K562 (cell line): ENCODE results near the gene CORT. TPM values are rescaled to one million over a fixed set of nuclear protein-coding genes. Genes with fewer than 3 reads are reported as not detected.
A peak's percentile ranks its signal among the peaks of the same experiment; 100 is the strongest.

ENCODE experiments used
- ATF1 ChIP-seq, 2 experiments: fragments of 450-650 bp in 1 of 2; IDR thresholded peaks; 2 replicates each; pipeline ENCODE4 v1.6.1; 2016; ENCODE audit warnings: missing compliant biosample characterization in 1 of 2, missing genetic modification characterization in 1 of 2
- BDP1 ChIP-seq: IDR thresholded peaks from 3 replicates; pipeline ENCODE4 v1.6.1; 2011; ENCODE audit not compliant: insufficient read length, insufficient read depth
- CBX5 ChIP-seq: IDR thresholded peaks from 2 replicates; pipeline ENCODE4 v1.6.1; 2014; ENCODE audit warnings: low read depth, borderline replicate concordance
- CEBPB ChIP-seq: fragments of 450-650 bp; IDR thresholded peaks from 2 replicates; pipeline ENCODE4 v1.6.1; 2016; ENCODE audit warnings: missing genetic modification characterization, missing compliant biosample characterization
- CHD4 ChIP-seq: fragments of 200-600 bp; sonication (generic); IDR thresholded peaks from 3 replicates; pipeline ENCODE4 v1.6.1; 2012; ENCODE audit warnings: low read depth, mild to moderate bottlenecking, mixed read lengths, low read length, inconsistent platforms; ENCODE audit not compliant: insufficient read depth, insufficient replicate concordance, poor library complexity, severe bottlenecking
- CREM ChIP-seq: IDR thresholded peaks from 2 replicates; pipeline ENCODE4 v1.6.1; 2014; ENCODE audit warnings: antibody characterized with exemption, low read depth
- GABPB2 ChIP-seq: fragments of 250-450 bp; sonication (Bioruptor Pico); conservative IDR thresholded peaks from 2 replicates; pipeline ENCODE4 v1.5.1; 2021; ENCODE audit warnings: mild to moderate bottlenecking
- MAFF ChIP-seq: IDR thresholded peaks from 2 replicates; pipeline ENCODE4 v1.6.1; 2012; ENCODE audit warnings: low read length, improper control_type of control experiment
- NCOA4 ChIP-seq: fragments of 450-650 bp; IDR thresholded peaks from 2 replicates; pipeline ENCODE4 v1.6.1; 2018; ENCODE audit warnings: mild to moderate bottlenecking; ENCODE audit not compliant: partially characterized antibody
- NFYB ChIP-seq: IDR thresholded peaks from 2 replicates; pipeline ENCODE4 v1.6.1; 2011; ENCODE audit warnings: mild to moderate bottlenecking, moderate library complexity; ENCODE audit not compliant: insufficient read length; ENCODE audit errors: extremely low read depth
- PURB ChIP-seq: sonication (generic); formaldehyde crosslinking; IDR thresholded peaks from 2 replicates; pipeline ENCODE4 v1.9.0; 2021; ENCODE audit warnings: low read depth, mild to moderate bottlenecking, missing genetic modification reagents
- STAG1 ChIP-seq: sonication (generic); formaldehyde crosslinking; IDR thresholded peaks from 2 replicates; pipeline ENCODE4 v1.5.0; 2020; ENCODE audit warnings: missing genetic modification reagents, borderline replicate concordance
- TRIM28 ChIP-seq: fragments of 450-650 bp; IDR thresholded peaks from 2 replicates; pipeline ENCODE4 v1.6.1; 2017
- ZFX ChIP-seq: sonication (generic); formaldehyde crosslinking; IDR thresholded peaks from 2 replicates; pipeline ENCODE4 v1.8.0; 2022; ENCODE audit warnings: mild to moderate bottlenecking, missing genetic modification reagents, moderate library complexity
- ZKSCAN8 ChIP-seq: fragments of 200-800 bp; sonication (Bioruptor generic); IDR thresholded peaks from 2 replicates; pipeline ENCODE4 v1.6.1; 2016; ENCODE audit warnings: missing genetic modification characterization, missing compliant biosample characterization
- ZNF143 ChIP-seq: sonication (generic); formaldehyde crosslinking; IDR thresholded peaks from 2 replicates; pipeline ENCODE4 v1.9.0; 2022; ENCODE audit warnings: mild to moderate bottlenecking, missing genetic modification reagents
- ZNF23 ChIP-seq: fragments of 250-450 bp; sonication (Bioruptor Pico); IDR thresholded peaks from 2 replicates; pipeline ENCODE4 v1.4.0; 2020; ENCODE audit warnings: mild to moderate bottlenecking
- polyA plus RNA-seq, 8 experiments: library from polyadenylated mRNA; depleted of rRNA in 4 of 8; stranded (reverse) in 5 of 8; unstranded in 3 of 8; fragments of >200 nt; fragmentation: Nextera tagmentation in 2 of 8; fragmentation: Illumina TruSeq in 1 of 8; extraction: Ambion mirVana in 2 of 8; extraction: Trizol in 1 of 8; gene quantifications; 2 replicates each; pipeline versions ENCODE4 v1.2.1 to v1.2.3, GENCODE V29; 2011 to 2014; ENCODE audit warnings: inconsistent platforms in 1 of 8, missing spikeins in 1 of 8
- total RNA-seq, 7 experiments: library from RNA; depleted of rRNA in 6 of 7; stranded (reverse); fragments of >200 nt in 6 of 7; fragmentation: Illumina TruSeq in 2 of 7; extraction: Trizol in 2 of 7; gene quantifications; 2 replicates each; pipeline versions ENCODE4 v1.2.1 to v1.2.3, GENCODE V29; 2011 to 2021; ENCODE audit warnings: low replicate concordance in 1 of 7
- TF ChIP-seq, protein P1 (sequence below), 2 experiments: fragments of 450-650 bp in 1 of 2; sonication (generic) in 1 of 2; formaldehyde crosslinking in 1 of 2; IDR thresholded peaks in 1 of 2; conservative IDR thresholded peaks in 1 of 2; 2 replicates each; pipeline versions ENCODE4 v1.6.1 to v1.8.1; 2016 to 2023; ENCODE audit warnings: mild to moderate bottlenecking in 2 of 2, moderate library complexity in 2 of 2, inconsistent platforms in 1 of 2, missing genetic modification reagents in 1 of 2
- TF ChIP-seq, protein P2 (sequence below): fragments of 450-650 bp; formaldehyde crosslinking; IDR thresholded peaks from 2 replicates; pipeline ENCODE4 v1.4.0; 2020; ENCODE audit warnings: mild to moderate bottlenecking
- TF ChIP-seq, protein P3 (sequence below): fragments of 450-650 bp; formaldehyde crosslinking; IDR thresholded peaks from 2 replicates; pipeline ENCODE4 v1.4.0; 2020; ENCODE audit warnings: mild to moderate bottlenecking, moderate library complexity
- TF ChIP-seq, protein P4 (sequence below): fragments of 450-650 bp; IDR thresholded peaks from 2 replicates; pipeline ENCODE4 v1.6.1; 2018; ENCODE audit not compliant: partially characterized antibody

CORT gene
- total and polyA plus RNA-seq, 9 of the 15 experiments (the other 6 are each of a cell fraction or from before 2014, with no cell fraction given), result 0.08 to 0.54 (median 0.13) TPM; not detected in 5

DNA sequence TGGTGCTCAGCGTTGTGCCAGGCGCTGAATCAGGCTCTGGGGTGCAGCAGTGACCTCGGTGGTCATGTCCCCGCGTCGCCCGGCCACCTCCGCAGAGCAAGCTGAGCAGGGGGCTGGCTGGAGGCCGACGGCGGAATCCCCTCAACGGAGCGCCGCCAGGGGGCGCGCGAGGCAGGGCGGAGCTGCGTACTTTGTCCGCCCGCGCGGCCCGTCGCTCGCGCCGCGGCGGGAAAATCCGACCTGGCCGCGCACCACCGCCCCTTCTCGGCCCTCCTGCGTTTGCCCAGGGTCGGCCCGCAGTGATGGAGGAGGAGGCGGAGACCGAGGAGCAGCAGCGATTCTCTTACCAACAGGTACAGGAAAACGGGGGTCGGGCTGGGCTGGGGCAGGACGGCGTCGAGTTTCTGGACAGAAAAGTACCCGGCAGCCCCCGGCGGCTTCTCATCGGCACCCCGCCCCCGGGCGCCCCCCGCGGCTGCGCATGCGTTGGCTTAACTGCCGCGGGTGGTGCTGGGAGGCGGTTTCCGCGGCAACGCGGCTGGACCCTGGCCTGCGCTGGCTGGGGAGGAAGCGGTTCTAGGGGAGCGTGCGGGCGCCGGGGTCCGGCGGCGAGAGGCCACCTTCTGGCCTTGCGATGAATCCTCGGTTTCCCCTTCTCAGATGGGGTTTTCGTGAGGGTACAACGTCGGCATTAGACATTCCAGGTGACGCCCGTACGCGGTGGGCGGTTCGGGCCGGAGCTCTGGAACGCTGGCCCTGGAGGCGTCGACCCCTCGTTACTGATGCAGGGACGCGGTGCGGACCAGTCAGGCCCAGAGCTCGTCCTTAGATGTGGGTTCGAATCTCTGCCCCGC is 19.4 kb upstream of the CORT start, which contains the start of gene CENPS (continued):
- no peak for TF ChIP-seq NFYB
- no peak for TF ChIP-seq NCOA4
- no peak for TF ChIP-seq GABPB2 (CRISPR knock-in tag)
- TF ChIP-seq CBX5, result no peak
- no peak for TF ChIP-seq ZNF23 (CRISPR knock-in tag)
- no peak for TF ChIP-seq CHD4
- no peak for TF ChIP-seq BDP1
- TF ChIP-seq ZKSCAN8 (CRISPR knock-in tag), result no peak
- peak; percentile 82 for TF ChIP-seq STAG1 (CRISPR knock-in tag)
- TF ChIP-seq, protein P1, sequence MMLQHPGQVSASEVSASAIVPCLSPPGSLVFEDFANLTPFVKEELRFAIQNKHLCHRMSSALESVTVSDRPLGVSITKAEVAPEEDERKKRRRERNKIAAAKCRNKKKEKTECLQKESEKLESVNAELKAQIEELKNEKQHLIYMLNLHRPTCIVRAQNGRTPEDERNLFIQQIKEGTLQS (IDR thresholded peaks at IDR 0.05), result no peak
- TF ChIP-seq, protein P1 (CRISPR knock-in tag; conservative IDR thresholded peaks at IDR 0.05), result 0 out of 2 replicates have a peak, but pooled peaks have one; percentile 62
- no peak for TF ChIP-seq CEBPB (tag)
- TF ChIP-seq, protein P2, sequence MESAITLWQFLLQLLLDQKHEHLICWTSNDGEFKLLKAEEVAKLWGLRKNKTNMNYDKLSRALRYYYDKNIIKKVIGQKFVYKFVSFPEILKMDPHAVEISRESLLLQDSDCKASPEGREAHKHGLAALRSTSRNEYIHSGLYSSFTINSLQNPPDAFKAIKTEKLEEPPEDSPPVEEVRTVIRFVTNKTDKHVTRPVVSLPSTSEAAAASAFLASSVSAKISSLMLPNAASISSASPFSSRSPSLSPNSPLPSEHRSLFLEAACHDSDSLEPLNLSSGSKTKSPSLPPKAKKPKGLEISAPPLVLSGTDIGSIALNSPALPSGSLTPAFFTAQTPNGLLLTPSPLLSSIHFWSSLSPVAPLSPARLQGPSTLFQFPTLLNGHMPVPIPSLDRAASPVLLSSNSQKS (CRISPR knock-in tag), result 0 out of 2 replicates have a peak, but pooled peaks have one; percentile 65
- no peak for TF ChIP-seq MAFF
- TF ChIP-seq, protein P3, sequence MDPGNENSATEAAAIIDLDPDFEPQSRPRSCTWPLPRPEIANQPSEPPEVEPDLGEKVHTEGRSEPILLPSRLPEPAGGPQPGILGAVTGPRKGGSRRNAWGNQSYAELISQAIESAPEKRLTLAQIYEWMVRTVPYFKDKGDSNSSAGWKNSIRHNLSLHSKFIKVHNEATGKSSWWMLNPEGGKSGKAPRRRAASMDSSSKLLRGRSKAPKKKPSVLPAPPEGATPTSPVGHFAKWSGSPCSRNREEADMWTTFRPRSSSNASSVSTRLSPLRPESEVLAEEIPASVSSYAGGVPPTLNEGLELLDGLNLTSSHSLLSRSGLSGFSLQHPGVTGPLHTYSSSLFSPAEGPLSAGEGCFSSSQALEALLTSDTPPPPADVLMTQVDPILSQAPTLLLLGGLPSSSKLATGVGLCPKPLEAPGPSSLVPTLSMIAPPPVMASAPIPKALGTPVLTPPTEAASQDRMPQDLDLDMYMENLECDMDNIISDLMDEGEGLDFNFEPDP (CRISPR knock-in tag), result no peak
- TF ChIP-seq PURB, result no peak
- TF ChIP-seq ZNF143 (CRISPR knock-in tag), result peak; percentile 80
- TF ChIP-seq, protein P4, sequence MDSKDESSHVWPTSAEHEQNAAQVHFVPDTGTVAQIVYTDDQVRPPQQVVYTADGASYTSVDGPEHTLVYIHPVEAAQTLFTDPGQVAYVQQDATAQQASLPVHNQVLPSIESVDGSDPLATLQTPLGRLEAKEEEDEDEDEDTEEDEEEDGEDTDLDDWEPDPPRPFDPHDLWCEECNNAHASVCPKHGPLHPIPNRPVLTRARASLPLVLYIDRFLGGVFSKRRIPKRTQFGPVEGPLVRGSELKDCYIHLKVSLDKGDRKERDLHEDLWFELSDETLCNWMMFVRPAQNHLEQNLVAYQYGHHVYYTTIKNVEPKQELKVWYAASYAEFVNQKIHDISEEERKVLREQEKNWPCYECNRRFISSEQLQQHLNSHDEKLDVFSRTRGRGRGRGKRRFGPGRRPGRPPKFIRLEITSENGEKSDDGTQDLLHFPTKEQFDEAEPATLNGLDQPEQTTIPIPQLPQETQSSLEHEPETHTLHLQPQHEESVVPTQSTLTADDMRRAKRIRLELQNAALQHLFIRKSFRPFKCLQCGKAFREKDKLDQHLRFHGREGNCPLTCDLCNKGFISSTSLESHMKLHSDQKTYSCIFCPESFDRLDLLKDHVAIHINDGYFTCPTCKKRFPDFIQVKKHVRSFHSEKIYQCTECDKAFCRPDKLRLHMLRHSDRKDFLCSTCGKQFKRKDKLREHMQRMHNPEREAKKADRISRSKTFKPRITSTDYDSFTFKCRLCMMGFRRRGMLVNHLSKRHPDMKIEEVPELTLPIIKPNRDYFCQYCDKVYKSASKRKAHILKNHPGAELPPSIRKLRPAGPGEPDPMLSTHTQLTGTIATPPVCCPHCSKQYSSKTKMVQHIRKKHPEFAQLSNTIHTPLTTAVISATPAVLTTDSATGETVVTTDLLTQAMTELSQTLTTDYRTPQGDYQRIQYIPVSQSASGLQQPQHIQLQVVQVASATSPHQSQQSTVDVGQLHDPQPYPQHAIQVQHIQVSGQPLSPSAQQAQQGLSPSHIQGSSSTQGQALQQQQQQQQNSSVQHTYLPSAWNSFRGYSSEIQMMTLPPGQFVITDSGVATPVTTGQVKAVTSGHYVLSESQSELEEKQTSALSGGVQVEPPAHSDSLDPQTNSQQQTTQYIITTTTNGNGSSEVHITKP, result no peak
- peak; percentile 76 for TF ChIP-seq CREM
- TF ChIP-seq ZFX (CRISPR knock-in tag), result peak; percentile 81
- TF ChIP-seq ATF1 (CRISPR knock-in tag; IDR thresholded peaks at IDR 0.05), result no peak
- TF ChIP-seq ATF1 (tag; IDR thresholded peaks at IDR 0.05), result peak; percentile 87
- peak; percentile 16; the same call in 1 of the 2 replicates for TF ChIP-seq TRIM28
